GM18861 (cell line): Measurements from ENCODE around the gene MPPE1.
"Not testable (repeated sequence)": the region's sequence is repeated elsewhere in the genome, so short reads cannot be mapped to it uniquely, and the experiment has no call there.

Experiments used
- ATAC-seq: cut with Tn5 transposase; IDR thresholded peaks from one replicate; pipeline ENCODE4 v1.9.1; 2021; ENCODE audit not compliant: unreplicated experiment

MPPE1 gene

GRCh38 chr18:11859282-11859830 is 48.8 kb downstream of the MPPE1 start:
- no peak for ATAC-seq

- ATAC-seq: no peak
These were observed 50.8 kb downstream of the MPPE1 start for GRCh38 chr18:11857177-11857887.

GRCh38 chr18:11854554-11854953 is 53.6 kb downstream of the MPPE1 start:
- ATAC-seq: not testable (repeated sequence)

- no peak for ATAC-seq
These were observed 56.2 kb downstream of the MPPE1 start for GRCh38 chr18:11851806-11852337.

- ATAC-seq: peak; percentile 81
These were observed 56.8 kb downstream of the MPPE1 start, which contains the start of gene CHMP1B for GRCh38 chr18:11851146-11851805. Gene CHMP1B (plus strand): TSS chr18:11851413. CDS start chr18:11851512, 99 bp downstream.

- peak; percentile 33 for ATAC-seq
These were observed 57.3 kb downstream of the MPPE1 start for GRCh38 chr18:11850821-11851145.

- ATAC-seq: no peak
These were observed 58.1 kb downstream of the MPPE1 start for GRCh38 chr18:11849841-11850634.

GRCh38 chr18:11849279-11849678 is 58.8 kb downstream of the MPPE1 start:
- ATAC-seq: no peak

GRCh38 chr18:11847811-11848210 is 60.3 kb downstream of the MPPE1 start:
- ATAC-seq: no peak

- ATAC-seq: no peak
These were observed 62.5 kb downstream of the MPPE1 start for GRCh38 chr18:11845654-11846053.

GRCh38 chr18:11844436-11844835 is 63.7 kb downstream of the MPPE1 start:
- ATAC-seq: no peak

- no peak for ATAC-seq
These were observed 65.6 kb downstream of the MPPE1 start for GRCh38 chr18:11842562-11842961.

GRCh38 chr18:11840493-11840892 is 67.6 kb downstream of the MPPE1 start:
- ATAC-seq: no peak

GRCh38 chr18:11839556-11839955 is 68.6 kb downstream of the MPPE1 start:
- no peak for ATAC-seq

GRCh38 chr18:11834772-11835171 is 73.3 kb downstream of the MPPE1 start:
- no peak for ATAC-seq
